CD14-positive monocyte (primary cell): ENCODE data around the gene COL11A1. TPM values are rescaled to one million over a fixed set of nuclear protein-coding genes. Genes with fewer than 3 reads are reported as not detected.
A peak's percentile ranks its signal among the peaks of the same experiment; 100 is the strongest.

Source experiments
- DNase-seq, 3 donors: peaks; one replicate each; pipeline ENCODE4 v3.0.0-alpha.2; 2011 to 2022
- H2AFZ ChIP-seq: 2 replicates; pipeline ENCODE4 v1.6.0; 2012; ENCODE audit warnings: mild to moderate bottlenecking, low read depth, low read length, inconsistent platforms; ENCODE audit not compliant: insufficient read depth, poor library complexity, severe bottlenecking
- H3K27ac ChIP-seq, 2 donors: 1 replicate in 1 of 2; 2 replicates in 1 of 2; pipeline ENCODE4 v1.5.1; 2012 to 2013; ENCODE audit warnings: low read length in 2 of 2, control low read depth in 1 of 2, inconsistent platforms in 1 of 2, low read depth in 1 of 2, mild to moderate bottlenecking in 1 of 2
- H3K27me3 ChIP-seq, 2 donors: one replicate each; pipeline versions ENCODE4 v1.6.0 to v1.6.1; 2011 to 2013; ENCODE audit warnings: low read length in 2 of 2; ENCODE audit not compliant: control insufficient read depth in 2 of 2, insufficient read depth in 2 of 2
- H3K36me3 ChIP-seq, 2 donors: replicated peaks in 1 of 2; 1 replicate in 1 of 2; 2 replicates in 1 of 2; pipeline versions ENCODE4 v1.5.1 to v1.6.1; 2012 to 2013; ENCODE audit warnings: low read length in 2 of 2, control low read depth in 1 of 2, inconsistent platforms in 1 of 2, mild to moderate bottlenecking in 1 of 2; ENCODE audit not compliant: insufficient read depth in 2 of 2, control insufficient read depth in 1 of 2
- H3K4me1 ChIP-seq, 2 donors: 1 replicate in 1 of 2; 2 replicates in 1 of 2; pipeline versions ENCODE4 v1.5.1 to v1.6.1; 2012 to 2013; ENCODE audit warnings: low read length in 2 of 2, control low read depth in 1 of 2, inconsistent platforms in 1 of 2, mild to moderate bottlenecking in 1 of 2, moderate library complexity in 1 of 2; ENCODE audit not compliant: insufficient read depth in 2 of 2, control insufficient read depth in 1 of 2
- H3K4me2 ChIP-seq: replicated peaks from 2 replicates; pipeline ENCODE3; 2012; ENCODE audit warnings: low read length, moderate library complexity, mild to moderate bottlenecking; ENCODE audit not compliant: poor library complexity, severe bottlenecking; ENCODE audit errors: extremely low read depth
- H3K4me3 ChIP-seq, 3 experiments: fragments of 200-600 bp in 1 of 3; sonication (generic) in 1 of 3; replicated peaks in 1 of 3; 1 replicate in 2 of 3; 2 replicates in 1 of 3; pipeline ENCODE4 v1.5.1; 2011 to 2013; ENCODE audit warnings: low read length in 3 of 3, mild to moderate bottlenecking in 3 of 3, control low read depth in 2 of 3, low read depth in 2 of 3, inconsistent platforms in 1 of 3, moderate library complexity in 1 of 3
- H3K79me2 ChIP-seq: 2 replicates; pipeline ENCODE4 v1.6.0; 2012; ENCODE audit warnings: mild to moderate bottlenecking, control low read depth, inconsistent platforms, low read length, moderate library complexity; ENCODE audit not compliant: insufficient read depth
- H3K9ac ChIP-seq: 2 replicates; pipeline ENCODE4 v1.6.0; 2017; ENCODE audit warnings: low read length, mild to moderate bottlenecking; ENCODE audit not compliant: insufficient read depth, poor library complexity, severe bottlenecking
- H3K9me3 ChIP-seq, 2 donors: replicated peaks in 1 of 2; 1 replicate in 1 of 2; 2 replicates in 1 of 2; pipeline versions ENCODE4 v1.5.1 to v1.6.1; 2012 to 2013; ENCODE audit warnings: low read length in 2 of 2, control low read depth in 1 of 2; ENCODE audit not compliant: control insufficient read depth in 1 of 2, insufficient read depth in 1 of 2
- H4K20me1 ChIP-seq: 2 replicates; pipeline ENCODE4 v1.6.0; 2012; ENCODE audit warnings: mild to moderate bottlenecking, low read length, control low read depth, moderate library complexity; ENCODE audit not compliant: insufficient read depth
- H3K27ac Mint-ChIP-seq, 7 donors: one replicate each; pipeline ENCODE4 v1.8.0; 2020; ENCODE audit warnings: mild to moderate bottlenecking in 7 of 7, mixed read lengths in 7 of 7, moderate library complexity in 6 of 7, inconsistent platforms in 2 of 7
- H3K27me3 Mint-ChIP-seq, 3 donors: one replicate each; pipeline ENCODE4 v1.8.0; 2021 to 2022; ENCODE audit warnings: low read depth in 3 of 3, mild to moderate bottlenecking in 3 of 3, mixed read lengths in 3 of 3, moderate library complexity in 3 of 3, inconsistent platforms in 1 of 3
- H3K36me3 Mint-ChIP-seq, 2 donors: one replicate each; pipeline ENCODE4 v1.8.0; 2020; ENCODE audit warnings: mixed read lengths in 2 of 2, inconsistent platforms in 1 of 2, mild to moderate bottlenecking in 1 of 2
- H3K4me1 Mint-ChIP-seq: one replicate; pipeline ENCODE4 v1.8.0; 2020; ENCODE audit warnings: mild to moderate bottlenecking, mixed read lengths
- H3K4me3 Mint-ChIP-seq, 2 donors: one replicate each; pipeline ENCODE4 v1.8.0; 2020; ENCODE audit warnings: mild to moderate bottlenecking in 2 of 2, mixed read lengths in 2 of 2, moderate library complexity in 1 of 2
- H3K9me3 Mint-ChIP-seq, 7 donors: one replicate each; pipeline ENCODE4 v1.8.0; 2020 to 2022; ENCODE audit warnings: mixed read lengths in 7 of 7, mild to moderate bottlenecking in 6 of 7, moderate library complexity in 6 of 7, inconsistent platforms in 2 of 7
- WGBS: methylation state at CpG from one replicate; pipeline ENCODE4 v1.1.5; 2013; ENCODE audit warnings: missing lambda C conversion rate; ENCODE audit not compliant: insufficient coverage; 5-methylcytosine and 5-hydroxymethylcytosine counted together
- intact Hi-C, 2 donors: fragments of 100-400 bp; cut with micrococcal nuclease; formaldehyde crosslinking; loops; one replicate each; pipeline versions ENCODE4 v1.15.0 to v1.15.1; 2023
- polyA plus RNA-seq, 3 donors: library from polyadenylated mRNA; depleted of rRNA in 1 of 3; unstranded in 2 of 3; stranded (reverse) in 1 of 3; fragments of 300-500 nt in 2 of 3; fragments of >200 nt in 1 of 3; fragmentation: Illumina TruSeq in 2 of 3; gene quantifications; 1 replicate in 2 of 3; 2 replicates in 1 of 3; pipeline ENCODE4 v1.2.3, GENCODE V29; 2012 to 2021
- TF ChIP-seq, protein P1 (sequence below): fragments of 200-600 bp; IDR thresholded peaks from one replicate; pipeline ENCODE4 v1.8.0; 2022; ENCODE audit warnings: antibody characterized with exemption, mild to moderate bottlenecking

COL11A1 gene
- polyA plus RNA-seq, 3 donors: not detected

DNA sequence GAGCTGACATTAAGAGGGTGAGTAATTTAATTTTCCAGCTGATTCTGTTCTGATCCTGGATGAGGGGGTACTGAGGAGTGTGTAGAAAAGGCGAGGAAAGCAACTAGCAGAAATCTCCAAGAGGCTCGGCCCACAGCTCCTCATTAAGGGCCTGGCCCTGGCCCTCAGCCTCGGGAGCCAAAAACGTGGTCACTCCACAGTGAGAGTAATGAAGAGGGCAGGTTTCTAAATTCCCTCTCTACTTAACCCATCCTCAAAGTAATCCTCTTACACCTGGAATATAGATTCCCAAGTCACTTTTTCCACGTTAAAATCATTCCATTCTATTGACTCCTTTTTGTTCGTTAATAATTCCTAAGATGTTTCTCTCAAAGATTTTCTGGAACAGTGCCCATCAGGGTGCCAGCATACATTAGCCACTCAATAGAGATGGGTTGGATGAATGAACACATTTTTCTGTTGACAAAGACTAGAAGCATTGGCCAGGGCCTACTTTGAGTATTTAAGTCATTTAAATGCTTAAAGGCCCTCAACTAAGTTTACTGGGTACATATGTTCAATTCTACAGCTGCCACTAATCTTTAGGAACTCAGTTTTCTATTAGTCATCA, 1.1 kb upstream of the COL11A1 start:
- Mint-ChIP-seq H3K4me1 (peaks cover 6% of the 10 kb centered on the region), H3K36me3 (no peaks in the 10 kb centered on the region), H3K4me3 (peak overlapping the region in 1 of 2 donors; percentile 23), H3K27me3 (peaks cover 22 to 40% (median 34%) of the 10 kb centered on the region in 3 donors), H3K9me3 (peaks cover 0 to 3% (median 0%) of the 10 kb centered on the region in 7 donors), H3K27ac (no peak overlapping the region)
- WGBS: no CpG with 5 or more reads among the region's 6 CpGs
- intact Hi-C loops: loop anchor here in 1 of 2 donors (10.0 kb wide), 1 partner anchor 405 kb away; no protein-coding TSS in a partner anchor
- DNase-seq: no peak
- no peak overlapping the region for H3K27ac ChIP-seq
- H3K4me3 ChIP-seq: no peak overlapping the region
- H3K4me1 ChIP-seq: no peaks in the 10 kb centered on the region
- TF ChIP-seq, protein P1, sequence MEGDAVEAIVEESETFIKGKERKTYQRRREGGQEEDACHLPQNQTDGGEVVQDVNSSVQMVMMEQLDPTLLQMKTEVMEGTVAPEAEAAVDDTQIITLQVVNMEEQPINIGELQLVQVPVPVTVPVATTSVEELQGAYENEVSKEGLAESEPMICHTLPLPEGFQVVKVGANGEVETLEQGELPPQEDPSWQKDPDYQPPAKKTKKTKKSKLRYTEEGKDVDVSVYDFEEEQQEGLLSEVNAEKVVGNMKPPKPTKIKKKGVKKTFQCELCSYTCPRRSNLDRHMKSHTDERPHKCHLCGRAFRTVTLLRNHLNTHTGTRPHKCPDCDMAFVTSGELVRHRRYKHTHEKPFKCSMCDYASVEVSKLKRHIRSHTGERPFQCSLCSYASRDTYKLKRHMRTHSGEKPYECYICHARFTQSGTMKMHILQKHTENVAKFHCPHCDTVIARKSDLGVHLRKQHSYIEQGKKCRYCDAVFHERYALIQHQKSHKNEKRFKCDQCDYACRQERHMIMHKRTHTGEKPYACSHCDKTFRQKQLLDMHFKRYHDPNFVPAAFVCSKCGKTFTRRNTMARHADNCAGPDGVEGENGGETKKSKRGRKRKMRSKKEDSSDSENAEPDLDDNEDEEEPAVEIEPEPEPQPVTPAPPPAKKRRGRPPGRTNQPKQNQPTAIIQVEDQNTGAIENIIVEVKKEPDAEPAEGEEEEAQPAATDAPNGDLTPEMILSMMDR: no peak
- no peak overlapping the region for H3K4me2 ChIP-seq
- peaks cover 0 to 5% of the 10 kb centered on the region in 2 donors for H3K9me3 ChIP-seq
- no peaks in the 10 kb centered on the region for H3K36me3 ChIP-seq
- H3K27me3 ChIP-seq: peaks cover 28 to 37% of the 10 kb centered on the region in 2 donors
- no peak overlapping the region for H3K9ac ChIP-seq
- no peaks in the 10 kb centered on the region for H4K20me1 ChIP-seq
- H3K79me2 ChIP-seq: no peaks in the 10 kb centered on the region
- no peak overlapping the region for H2AFZ ChIP-seq

DNA sequence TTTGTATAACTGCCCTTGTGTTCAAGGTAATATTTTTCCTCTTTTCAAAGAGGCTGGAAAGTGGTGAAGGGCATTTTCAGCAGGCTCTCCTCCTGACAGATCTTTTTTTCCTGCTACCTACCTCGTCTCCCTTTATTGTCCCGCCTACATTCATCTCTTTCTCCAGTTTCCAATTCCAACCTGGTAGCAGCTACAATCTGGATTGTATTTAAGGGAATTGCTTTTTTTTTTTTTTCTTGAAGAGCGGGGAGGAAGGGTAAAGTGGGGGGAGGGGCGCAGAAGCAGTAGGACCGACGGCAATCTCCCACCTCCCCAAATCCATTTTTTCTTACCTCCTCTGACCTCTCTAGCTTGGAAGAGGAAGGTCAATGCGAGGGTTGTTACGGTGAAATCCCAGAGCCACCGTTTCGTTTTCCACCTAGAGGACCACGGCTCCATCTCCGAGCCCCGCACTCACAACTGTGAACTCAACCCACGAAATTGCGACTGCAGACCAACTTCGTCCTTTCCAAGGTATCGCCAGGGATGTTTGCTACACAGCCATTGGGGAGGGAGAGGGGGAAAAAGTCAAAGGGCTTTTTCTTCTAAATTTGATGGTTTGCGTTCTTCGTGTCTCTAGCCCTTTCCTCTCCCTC, 464 bp downstream of the COL11A1 start:
- Histone ChIP-seq H3K79me2 (no peaks in the 10 kb centered on the region), H3K27me3 (peaks cover 28 to 37% of the 10 kb centered on the region in 2 donors), H3K4me1 (no peaks in the 10 kb centered on the region), H3K9me3 (peaks cover 0 to 5% of the 10 kb centered on the region in 2 donors), H3K36me3 (no peaks in the 10 kb centered on the region), H4K20me1 (no peaks in the 10 kb centered on the region), H3K4me2 (no peak overlapping the region), H3K4me3 (no peak overlapping the region), H3K27ac (no peak overlapping the region), H2AFZ (no peak overlapping the region), H3K9ac (no peak overlapping the region)
- Mint-ChIP-seq H3K27ac (peak overlapping the region in 1 of 7 donors; percentile 31), H3K4me3 (peak overlapping the region in 1 of 2 donors; percentile 23), H3K27me3 (peaks cover 22 to 38% (median 34%) of the 10 kb centered on the region in 3 donors), H3K36me3 (no peaks in the 10 kb centered on the region), H3K4me1 (peaks cover 6% of the 10 kb centered on the region), H3K9me3 (peaks cover 0 to 3% (median 0%) of the 10 kb centered on the region in 7 donors)
- WGBS: 5% methylated on average over 4 of the region's 19 CpGs
- DNase-seq: no peak
- TF ChIP-seq, protein P1: no peak
- intact Hi-C loops: loop anchor here in 1 of 2 donors (10.0 kb wide), 1 partner anchor 407 kb away; no protein-coding TSS in a partner anchor
